Measurements from ENCODE around the gene SCYGR6.

GRCh38 chr2:227710986-227711385, 13.6 kb downstream of the SCYGR6 start:
- TF ChIP-seq TAF1 (IDR thresholded peaks at IDR 0.05; ENCODE audit: borderline replicate concordance, low read depth, low read length) (no peak), POLR2A (IDR thresholded peaks at IDR 0.05; ENCODE audit: low read depth, low read length) (no peak)
